Ascending aorta (tissue), 2 donors: Measurements from ENCODE around the gene POLR3A. TPM values are rescaled to one million over a fixed set of nuclear protein-coding genes. Genes with fewer than 3 reads are reported as not detected.
"Not testable (repeated sequence)": the region's sequence is repeated elsewhere in the genome, so short reads cannot be mapped to it uniquely, and the experiment has no call there.

Experiments
- DNase-seq, 2 donors: peaks; one replicate each; pipeline ENCODE4 v3.0.0-alpha.2; 2019; ENCODE audit warnings: low spot score in 2 of 2
- H3K27ac ChIP-seq, 2 donors: fragments of 200-600 bp; sonication (generic); one replicate each; pipeline ENCODE4 v1.5.1; 2016 to 2017; ENCODE audit warnings: mild to moderate bottlenecking in 1 of 2
- H3K27me3 ChIP-seq: fragments of 200-600 bp; sonication (generic); one replicate; pipeline ENCODE4 v1.5.1; 2017
- H3K36me3 ChIP-seq, 2 donors: fragments of 200-600 bp; sonication (generic); one replicate each; pipeline ENCODE4 v1.5.1; 2016
- H3K4me1 ChIP-seq, 2 donors: fragments of 200-600 bp; sonication (generic); one replicate each; pipeline ENCODE4 v1.5.1; 2016 to 2017; ENCODE audit warnings: mild to moderate bottlenecking in 1 of 2
- H3K4me3 ChIP-seq, 2 donors: fragments of 200-600 bp; sonication (generic); one replicate each; pipeline ENCODE4 v1.5.1; 2016 to 2017; ENCODE audit warnings: mild to moderate bottlenecking in 1 of 2
- H3K9me3 ChIP-seq, 2 donors: fragments of 200-600 bp; sonication (generic); one replicate each; pipeline ENCODE4 v1.5.1; 2016
- intact Hi-C: fragments of 100-400 bp; cut with DNase I; formaldehyde crosslinking; loops from one replicate; pipeline ENCODE4 v1.15.1; 2023
- total RNA-seq: library from RNA; depleted of rRNA; stranded (reverse); fragments of >200 nt; gene quantifications from one replicate; pipeline ENCODE4 v1.1.0, GENCODE V29; 2016
- TF ChIP-seq, protein P1 (sequence below), 3 experiments: fragments of 200-600 bp in 2 of 3; fragments of 450-650 bp in 1 of 3; sonication (generic) in 2 of 3; IDR thresholded peaks; one replicate each; pipeline ENCODE4 v1.5.1; 2016 to 2019; ENCODE audit warnings: antibody characterized with exemption in 3 of 3, mild to moderate bottlenecking in 1 of 3, moderate library complexity in 1 of 3

The POLR3A gene
- total RNA-seq, 1 donor from 2014 or later: 18.6 TPM

- intact Hi-C loops: no loop called here
- TF ChIP-seq, protein P1, sequence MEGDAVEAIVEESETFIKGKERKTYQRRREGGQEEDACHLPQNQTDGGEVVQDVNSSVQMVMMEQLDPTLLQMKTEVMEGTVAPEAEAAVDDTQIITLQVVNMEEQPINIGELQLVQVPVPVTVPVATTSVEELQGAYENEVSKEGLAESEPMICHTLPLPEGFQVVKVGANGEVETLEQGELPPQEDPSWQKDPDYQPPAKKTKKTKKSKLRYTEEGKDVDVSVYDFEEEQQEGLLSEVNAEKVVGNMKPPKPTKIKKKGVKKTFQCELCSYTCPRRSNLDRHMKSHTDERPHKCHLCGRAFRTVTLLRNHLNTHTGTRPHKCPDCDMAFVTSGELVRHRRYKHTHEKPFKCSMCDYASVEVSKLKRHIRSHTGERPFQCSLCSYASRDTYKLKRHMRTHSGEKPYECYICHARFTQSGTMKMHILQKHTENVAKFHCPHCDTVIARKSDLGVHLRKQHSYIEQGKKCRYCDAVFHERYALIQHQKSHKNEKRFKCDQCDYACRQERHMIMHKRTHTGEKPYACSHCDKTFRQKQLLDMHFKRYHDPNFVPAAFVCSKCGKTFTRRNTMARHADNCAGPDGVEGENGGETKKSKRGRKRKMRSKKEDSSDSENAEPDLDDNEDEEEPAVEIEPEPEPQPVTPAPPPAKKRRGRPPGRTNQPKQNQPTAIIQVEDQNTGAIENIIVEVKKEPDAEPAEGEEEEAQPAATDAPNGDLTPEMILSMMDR (IDR thresholded peaks at IDR 0.05): no peak
Measured at GRCh38 chr10:78004215-78005026, 24.9 kb downstream of the POLR3A start.

GRCh38 chr10:78002541-78003288 is 26.6 kb downstream of the POLR3A start:
- intact Hi-C loops: no loop called here
- Histone ChIP-seq H3K9me3 (no peaks in the 10 kb centered on the region), H3K36me3 (peaks cover 83 to 94% of the 10 kb centered on the region in 2 donors)

More at GRCh38 chr10:78004215-78005026, 24.9 kb downstream of the POLR3A start:
- no peak for DNase-seq
- Histone ChIP-seq H3K4me3 (no peak overlapping the region), H3K4me1 (no peaks in the 10 kb centered on the region), H3K27ac (no peak overlapping the region), H3K27me3 (no peaks in the 10 kb centered on the region), H3K9me3 (no peaks in the 10 kb centered on the region), H3K36me3 (peaks cover 85 to 98% of the 10 kb centered on the region in 2 donors)

DNA sequence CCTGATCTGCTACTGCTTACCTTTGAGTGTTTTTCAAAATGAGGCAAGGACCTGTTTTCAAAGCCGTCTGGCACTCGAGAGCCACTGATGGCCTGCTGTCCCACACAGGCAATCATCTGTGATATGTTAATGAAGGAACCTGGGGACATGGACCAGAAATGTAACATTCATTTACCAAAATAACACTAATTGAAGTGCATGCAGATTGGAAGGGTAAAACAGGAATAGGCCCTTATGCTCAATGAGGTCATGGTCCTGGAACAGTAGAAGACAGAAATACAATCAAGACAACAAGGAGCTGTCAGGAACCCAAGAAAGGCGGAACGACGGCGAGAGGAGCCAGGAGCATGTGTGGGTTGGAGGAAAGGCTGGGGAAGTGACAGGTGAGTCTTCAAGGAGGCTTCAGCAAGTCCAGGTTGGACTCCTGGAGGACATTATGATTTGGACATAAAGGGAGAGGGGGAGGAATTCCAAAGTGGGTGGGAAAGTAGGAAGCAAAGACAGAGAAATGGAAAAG is 28.3 kb downstream of the POLR3A start:
- no peaks in the 10 kb centered on the region for H3K9me3 ChIP-seq
- no peaks in the 10 kb centered on the region for H3K4me1 ChIP-seq
- TF ChIP-seq, protein P1 (IDR thresholded peaks at IDR 0.05): no peak
- no peaks in the 10 kb centered on the region for H3K27me3 ChIP-seq
- no peak overlapping the region for H3K27ac ChIP-seq
- H3K4me3 ChIP-seq: no peak overlapping the region
- intact Hi-C loops: no loop called here
- peaks cover 72 to 77% of the 10 kb centered on the region in 2 donors for H3K36me3 ChIP-seq
- no peak for DNase-seq

More at GRCh38 chr10:78002541-78003288, 26.6 kb downstream of the POLR3A start:
- DNase-seq: no peak
- Histone ChIP-seq H3K27ac (no peak overlapping the region), H3K4me3 (no peak overlapping the region), H3K27me3 (no peaks in the 10 kb centered on the region), H3K4me1 (no peaks in the 10 kb centered on the region)
- TF ChIP-seq, protein P1 (IDR thresholded peaks at IDR 0.05): no peak

GRCh38 chr10:78000206-78000605 is 29.1 kb downstream of the POLR3A start:
- H3K27me3 ChIP-seq: no peaks in the 10 kb centered on the region
- no peak for DNase-seq
- no peaks in the 10 kb centered on the region for H3K9me3 ChIP-seq
- H3K36me3 ChIP-seq: peaks cover 64 to 69% of the 10 kb centered on the region in 2 donors
- no peak overlapping the region for H3K27ac ChIP-seq
- intact Hi-C loops: no loop called here
- no peaks in the 10 kb centered on the region for H3K4me1 ChIP-seq
- TF ChIP-seq, protein P1 (IDR thresholded peaks at IDR 0.05): no peak
- H3K4me3 ChIP-seq: no peak overlapping the region

GRCh38 chr10:77998780-77999179 is 30.5 kb downstream of the POLR3A start:
- intact Hi-C loops, H3K4me1 ChIP-seq, H3K4me3 ChIP-seq, H3K27me3 ChIP-seq, H3K27ac ChIP-seq, H3K9me3 ChIP-seq, DNase-seq: not testable (repeated sequence)
- H3K36me3 ChIP-seq: peaks cover 54 to 64% of the 10 kb centered on the region in 2 donors

GRCh38 chr10:77993620-77994019 is 35.7 kb downstream of the POLR3A start:
- no peak for DNase-seq
- no peaks in the 10 kb centered on the region for H3K9me3 ChIP-seq
- no peaks in the 10 kb centered on the region for H3K27me3 ChIP-seq
- intact Hi-C loops: no loop called here
- TF ChIP-seq, protein P1 (IDR thresholded peaks at IDR 0.05): no peak
- no peak overlapping the region for H3K4me3 ChIP-seq
- no peak overlapping the region for H3K27ac ChIP-seq
- peaks cover 1 to 8% of the 10 kb centered on the region in 2 donors for H3K4me1 ChIP-seq
- H3K36me3 ChIP-seq: peaks cover 21 to 45% of the 10 kb centered on the region in 2 donors
